Esophagus squamous epithelium (tissue), 5 donors: ENCODE data around the gene RIMBP2. TPM values are rescaled to one million over a fixed set of nuclear protein-coding genes. Genes with fewer than 3 reads are reported as not detected.

Experiments used
- DNase-seq: peaks from one replicate; lab custom pipeline; 2025; lab: John Stamatoyannopoulos, UW
- H3K27ac ChIP-seq, 4 donors: fragments of 200-600 bp; sonication (generic); one replicate each; pipeline ENCODE4 v1.5.1; 2016 to 2019; ENCODE audit warnings: mild to moderate bottlenecking in 1 of 4
- H3K27me3 ChIP-seq, 4 donors: fragments of 200-600 bp; sonication (generic); 1 replicate in 3 of 4; 2 replicates in 1 of 4; pipeline versions ENCODE4 v1.5.1 to v1.6.0; 2017 to 2021; ENCODE audit warnings: antibody characterized with exemption in 1 of 4
- H3K36me3 ChIP-seq, 3 donors: fragments of 200-600 bp; sonication (generic); one replicate each; pipeline ENCODE4 v1.5.1; 2016 to 2019
- H3K4me1 ChIP-seq, 3 donors: fragments of 200-600 bp; sonication (generic); one replicate each; pipeline ENCODE4 v1.5.1; 2017 to 2019
- H3K4me3 ChIP-seq, 4 donors: fragments of 200-600 bp; sonication (generic); 1 replicate in 3 of 4; 2 replicates in 1 of 4; pipeline ENCODE4 v1.5.1; 2016 to 2019; ENCODE audit warnings: mild to moderate bottlenecking in 2 of 4, moderate library complexity in 1 of 4
- H3K9me3 ChIP-seq, 3 donors: fragments of 200-600 bp; sonication (generic); one replicate each; pipeline ENCODE4 v1.5.1; 2016 to 2019
- POLR2A ChIP-seq, 4 donors: fragments of 450-650 bp; IDR thresholded peaks; one replicate each; pipeline ENCODE4 v1.6.1; 2017; ENCODE audit warnings: antibody characterized with exemption in 4 of 4, mild to moderate bottlenecking in 4 of 4, moderate library complexity in 3 of 4
- WGBS, 2 donors: methylation state at CpG; one replicate each; pipeline ENCODE4 v1.1.5; 2018; 5-methylcytosine and 5-hydroxymethylcytosine counted together
- intact Hi-C: fragments of 100-400 bp; cut with DNase I; formaldehyde crosslinking; loops from one replicate; pipeline ENCODE4 v1.15.0; 2022
- total RNA-seq, 4 donors: library from RNA; depleted of rRNA; stranded (reverse); fragments of >200 nt; gene quantifications; one replicate each; pipeline ENCODE4 v1.1.0, GENCODE V29; 2016
- TF ChIP-seq, protein P1 (sequence below), 6 experiments: fragments of 450-650 bp in 4 of 6; fragments of 200-600 bp in 2 of 6; sonication (generic) in 2 of 6; IDR thresholded peaks; one replicate each; pipeline ENCODE4 v1.5.1; 2016 to 2019; ENCODE audit warnings: antibody characterized with exemption in 6 of 6, mild to moderate bottlenecking in 4 of 6, moderate library complexity in 4 of 6
- donor health status: DM: yes; HTN: yes; CAD: no.

RIMBP2 gene
- total RNA-seq, 4 donors from 2014 or later, result 0.08 to 0.76 (median 0.46) TPM

- Histone ChIP-seq H3K27ac (no peak overlapping the region), H3K27me3 (no peaks in the 10 kb centered on the region), H3K4me1 (no peaks in the 10 kb centered on the region), H3K4me3 (no peak overlapping the region), H3K9me3 (no peaks in the 10 kb centered on the region), H3K36me3 (no peaks in the 10 kb centered on the region)
- no peak for DNase-seq
- 73 to 79% methylated on average over 6 of the region's 6 CpGs for WGBS, 2 donors
- intact Hi-C loops, result no loop called here
- TF ChIP-seq, protein P1, sequence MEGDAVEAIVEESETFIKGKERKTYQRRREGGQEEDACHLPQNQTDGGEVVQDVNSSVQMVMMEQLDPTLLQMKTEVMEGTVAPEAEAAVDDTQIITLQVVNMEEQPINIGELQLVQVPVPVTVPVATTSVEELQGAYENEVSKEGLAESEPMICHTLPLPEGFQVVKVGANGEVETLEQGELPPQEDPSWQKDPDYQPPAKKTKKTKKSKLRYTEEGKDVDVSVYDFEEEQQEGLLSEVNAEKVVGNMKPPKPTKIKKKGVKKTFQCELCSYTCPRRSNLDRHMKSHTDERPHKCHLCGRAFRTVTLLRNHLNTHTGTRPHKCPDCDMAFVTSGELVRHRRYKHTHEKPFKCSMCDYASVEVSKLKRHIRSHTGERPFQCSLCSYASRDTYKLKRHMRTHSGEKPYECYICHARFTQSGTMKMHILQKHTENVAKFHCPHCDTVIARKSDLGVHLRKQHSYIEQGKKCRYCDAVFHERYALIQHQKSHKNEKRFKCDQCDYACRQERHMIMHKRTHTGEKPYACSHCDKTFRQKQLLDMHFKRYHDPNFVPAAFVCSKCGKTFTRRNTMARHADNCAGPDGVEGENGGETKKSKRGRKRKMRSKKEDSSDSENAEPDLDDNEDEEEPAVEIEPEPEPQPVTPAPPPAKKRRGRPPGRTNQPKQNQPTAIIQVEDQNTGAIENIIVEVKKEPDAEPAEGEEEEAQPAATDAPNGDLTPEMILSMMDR (IDR thresholded peaks at IDR 0.05), result no peak
- no peak for TF ChIP-seq POLR2A (IDR thresholded peaks at IDR 0.05)
Observed at GRCh38 chr12:130577351-130577750, 138.7 kb downstream of the RIMBP2 start.

DNA sequence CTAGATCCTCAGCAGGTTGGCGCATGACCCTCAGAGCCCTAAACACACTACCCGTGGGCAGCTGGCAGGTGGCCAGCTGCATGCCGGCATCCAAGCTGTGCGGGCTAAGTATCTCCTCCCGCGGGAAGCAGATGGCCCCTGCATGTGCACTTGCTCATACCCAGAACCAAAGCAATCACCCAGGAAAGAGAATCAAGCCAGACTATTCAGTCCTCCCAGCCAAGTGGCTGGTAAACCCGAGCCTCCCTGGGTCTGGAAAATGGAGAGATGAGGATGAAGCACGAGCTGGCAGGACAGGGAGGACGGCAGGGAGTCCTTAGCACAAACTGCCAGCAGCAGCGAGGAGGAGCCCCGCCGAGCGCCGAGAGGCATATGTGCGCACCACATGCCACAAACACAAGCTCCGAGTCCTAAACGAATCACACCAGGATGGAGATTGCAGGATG lies 139.7 kb downstream of the RIMBP2 start:
- Histone ChIP-seq H3K4me1 (no peaks in the 10 kb centered on the region), H3K9me3 (no peaks in the 10 kb centered on the region), H3K36me3 (no peaks in the 10 kb centered on the region), H3K27ac (no peak overlapping the region), H3K27me3 (no peaks in the 10 kb centered on the region), H3K4me3 (no peak overlapping the region)
- no peak for DNase-seq
- intact Hi-C loops, result no loop called here
- TF ChIP-seq, protein P1 (IDR thresholded peaks at IDR 0.05), result no peak
- no peak for TF ChIP-seq POLR2A (IDR thresholded peaks at IDR 0.05)
- 78 to 81% methylated on average over 11 to 17 of the region's 17 CpGs for WGBS, 2 donors

- TF ChIP-seq, protein P1 (IDR thresholded peaks at IDR 0.05), result no peak
- no peak for TF ChIP-seq POLR2A (IDR thresholded peaks at IDR 0.05)
- no peaks in the 10 kb centered on the region for H3K36me3 ChIP-seq
- no peaks in the 10 kb centered on the region for H3K27me3 ChIP-seq
- no peaks in the 10 kb centered on the region for H3K9me3 ChIP-seq
- H3K4me3 ChIP-seq, result no peak overlapping the region
- WGBS, 2 donors, result 63 to 64% methylated on average over 3 to 5 of the region's 6 CpGs
- no peak for DNase-seq
- no peak overlapping the region for H3K27ac ChIP-seq
- intact Hi-C loops, result no loop called here
- H3K4me1 ChIP-seq, result no peaks in the 10 kb centered on the region
Observed at GRCh38 chr12:130574402-130574801, 141.7 kb downstream of the RIMBP2 start.

DNA sequence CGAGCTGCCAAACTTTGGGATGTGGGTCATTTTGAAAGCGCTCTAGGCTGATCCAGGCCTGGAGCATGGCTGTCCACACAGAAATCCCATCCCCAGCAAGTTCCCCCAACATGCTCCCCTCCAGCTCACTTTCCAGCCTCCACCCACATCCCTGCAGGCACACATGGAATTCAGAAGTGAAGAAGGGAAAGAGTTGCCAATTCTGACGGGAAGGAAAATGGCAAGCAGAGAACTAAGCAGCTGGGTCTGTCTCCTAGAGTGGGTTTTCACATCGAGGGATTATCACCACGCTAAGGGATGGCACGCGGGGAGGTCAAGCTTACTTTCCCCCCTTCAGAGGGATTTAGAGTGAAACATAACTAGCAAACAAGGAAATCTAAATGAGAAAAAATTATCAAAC lies 142.3 kb downstream of the RIMBP2 start:
- Histone ChIP-seq H3K36me3 (no peaks in the 10 kb centered on the region), H3K27me3 (no peaks in the 10 kb centered on the region), H3K4me1 (no peaks in the 10 kb centered on the region), H3K4me3 (no peak overlapping the region), H3K9me3 (no peaks in the 10 kb centered on the region), H3K27ac (no peak overlapping the region)
- 67 to 78% methylated on average over 7 of the region's 7 CpGs for WGBS, 2 donors
- no peak for DNase-seq
- TF ChIP-seq, protein P1 (IDR thresholded peaks at IDR 0.05), result no peak
- no peak for TF ChIP-seq POLR2A (IDR thresholded peaks at IDR 0.05)
- intact Hi-C loops, result no loop called here

GRCh38 chr12:130573235-130573634 lies 142.9 kb downstream of the RIMBP2 start:
- TF ChIP-seq, protein P1 (IDR thresholded peaks at IDR 0.05), result no peak
- TF ChIP-seq POLR2A (IDR thresholded peaks at IDR 0.05), result no peak
- intact Hi-C loops, result no loop called here
- no peaks in the 10 kb centered on the region for H3K27me3 ChIP-seq
- no peaks in the 10 kb centered on the region for H3K9me3 ChIP-seq
- H3K4me1 ChIP-seq, result no peaks in the 10 kb centered on the region
- no peak for DNase-seq
- no peaks in the 10 kb centered on the region for H3K36me3 ChIP-seq
- H3K27ac ChIP-seq, result no peak overlapping the region
- no peak overlapping the region for H3K4me3 ChIP-seq
- WGBS, 2 donors, result 84 to 89% methylated on average over 14 of the region's 14 CpGs
